ENCODE measurements around the gene PGBD1. TPM values are rescaled to one million over a fixed set of nuclear protein-coding genes. Genes with fewer than 3 reads are reported as not detected.

PGBD1 gene
- total and polyA plus RNA-seq, 2 of the 13 experiments (the other 11 are each of a cell fraction or from before 2014, with no cell fraction given): 3.6 to 6.9 TPM

DNA sequence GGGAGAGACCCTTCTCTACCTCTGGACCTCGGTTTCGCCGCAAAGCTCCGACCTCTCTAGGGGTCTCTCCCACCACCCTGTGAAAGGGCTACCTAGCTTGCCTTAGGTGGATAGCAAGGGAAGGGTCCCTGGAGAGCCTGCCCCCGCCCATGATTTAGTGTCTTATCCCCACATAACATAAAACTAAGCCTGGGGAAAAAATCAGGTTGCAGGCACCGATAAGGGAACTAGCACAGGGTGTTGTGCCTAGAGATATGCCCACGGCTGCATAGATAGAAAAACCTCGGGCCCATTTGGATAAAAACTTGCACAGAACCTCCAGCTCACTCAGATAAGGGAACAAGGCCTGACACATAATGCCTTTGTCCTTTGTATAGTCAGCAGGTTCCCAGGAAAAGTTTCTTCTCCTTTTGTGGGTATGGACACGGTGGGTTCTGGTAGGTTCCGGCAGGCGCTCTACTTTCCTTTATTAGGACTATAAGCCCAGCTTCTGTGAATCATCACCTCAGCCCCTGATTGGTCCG, 53.7 kb downstream of the PGBD1 start (continued):
- TF ChIP-seq ATF7-NPFF (CRISPR knock-in tag; IDR thresholded peaks at IDR 0.05; ENCODE audit: low read depth) (no peak), ZNF777 (CRISPR knock-in tag; IDR thresholded peaks at IDR 0.05) (no peak), ZMAT3 (CRISPR knock-in tag; conservative IDR thresholded peaks at IDR 0.05) (no peak), HNRNPL (IDR thresholded peaks at IDR 0.05; ENCODE audit: low read depth, low read length) (no peak), ZNF230 (CRISPR knock-in tag; IDR thresholded peaks at IDR 0.05) (no peak)
- TF ChIP-seq, protein P1, sequence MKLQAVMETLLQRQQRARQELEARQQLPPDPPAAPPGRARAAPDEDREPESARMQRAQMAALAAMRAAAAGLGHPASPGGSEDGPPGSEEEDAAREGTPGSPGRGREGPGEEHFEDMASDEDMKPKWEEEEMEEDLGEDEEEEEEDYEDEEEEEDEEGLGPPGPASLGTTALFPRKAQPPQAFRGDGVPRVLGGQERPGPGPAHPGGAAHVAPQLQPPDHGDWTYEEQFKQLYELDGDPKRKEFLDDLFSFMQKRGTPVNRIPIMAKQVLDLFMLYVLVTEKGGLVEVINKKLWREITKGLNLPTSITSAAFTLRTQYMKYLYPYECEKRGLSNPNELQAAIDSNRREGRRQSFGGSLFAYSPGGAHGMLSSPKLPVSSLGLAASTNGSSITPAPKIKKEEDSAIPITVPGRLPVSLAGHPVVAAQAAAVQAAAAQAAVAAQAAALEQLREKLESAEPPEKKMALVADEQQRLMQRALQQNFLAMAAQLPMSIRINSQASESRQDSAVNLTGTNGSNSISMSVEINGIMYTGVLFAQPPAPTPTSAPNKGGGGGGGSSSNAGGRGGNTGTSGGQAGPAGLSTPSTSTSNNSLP (IDR thresholded peaks at IDR 0.05; ENCODE audit: low read depth, low read length): peak; percentile 27; the same call in 1 of the 2 replicates

DNA sequence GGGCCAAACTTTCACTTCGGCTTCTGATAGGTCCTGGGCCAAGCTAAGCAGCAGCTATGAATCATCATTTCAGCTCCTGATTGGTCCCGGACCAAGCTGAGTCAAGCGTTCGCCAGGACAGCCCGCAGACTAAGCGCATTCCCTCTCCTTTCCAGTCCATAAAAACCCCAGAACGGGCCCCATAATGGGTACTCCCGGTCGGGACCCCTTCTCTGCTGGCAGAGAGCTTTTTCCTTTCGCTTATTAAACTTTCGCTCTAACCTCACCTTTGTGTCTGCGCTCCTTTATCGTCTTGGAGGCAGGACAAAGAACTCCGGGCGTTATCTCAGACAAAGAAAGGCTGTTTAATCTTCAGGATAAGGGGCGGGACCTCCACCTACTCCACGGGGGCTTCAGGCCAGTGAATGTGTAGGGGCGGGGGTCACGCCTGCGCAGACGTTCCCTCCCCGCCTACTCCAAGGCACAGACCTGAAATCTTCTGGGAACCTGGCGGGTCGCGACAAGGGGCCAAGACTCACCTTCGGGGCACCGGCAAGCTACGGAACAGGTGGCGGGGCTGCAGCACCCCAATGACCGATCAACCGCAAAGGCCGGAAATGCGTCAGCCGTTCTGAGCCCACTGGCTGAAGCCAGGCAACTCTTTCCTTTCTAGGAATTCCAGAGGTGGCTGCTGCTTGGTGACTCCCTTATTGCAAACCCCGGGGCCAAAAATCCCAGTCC, 54.4 kb downstream of the PGBD1 start, which contains the start of gene ZSCAN31:
Gene ZSCAN31 (minus strand): TSS at position 585 of the 720 bp plus-strand sequence. CDS start 6,465 bp downstream, outside the sequence.
- H3K4me2 ChIP-seq (ENCODE audit: low read depth, low read length): peak within 1 kb of the TSS; percentile 87
- peaks cover 8% of the 10 kb centered on the region for H3K9me3 ChIP-seq (ENCODE audit: low read length)
- H2AFZ ChIP-seq (ENCODE audit: low read length): peak within 1 kb of the TSS; percentile 68
- in situ Hi-C loops (cut with HindIII; ENCODE audit: extremely low pct_ligation_motif_present, low pct_unique_long_range_greater_than_20kb): no loop called here
- H3K27ac ChIP-seq (ENCODE audit: extremely low read length, insufficient read depth, low read length): peak within 1 kb of the TSS; percentile 96
- WGBS (ENCODE audit: low lambda C conversion rate): 1% methylated on average over 33 of the region's 35 CpGs
- ChIA-PET CTCF (ENCODE audit: low intra/inter-chr PET ratio, low total read pairs) (no interaction called here), POLR2A (interaction anchor here (0.6 to 4.9 kb wide), 36 partner anchors 9 to 863 kb away, joined by 3 to 108 read pairs (median 6); partner anchors contain the start of genes PGBD1, ZKSCAN3, ZKSCAN4 and ZKSCAN8)
- peaks cover 25% of the 10 kb centered on the region for H3K4me1 ChIP-seq (ENCODE audit: insufficient read depth, low read length)
- TSS peak; percentile 91 for BruUV-seq (replicated peaks)
- ATAC-seq (peak; percentile 98), DNase-seq (ENCODE audit: low spot score) (peak; percentile 99), FAIRE-seq (peak; percentile 95)
- intact Hi-C loops (cut with micrococcal nuclease; ENCODE audit: unreplicated experiment): loop anchor here (1.0 kb wide), 2 partner anchors 10 to 11 kb away; no protein-coding TSS in a partner anchor
- H3K4me3 ChIP-seq (replicated peaks in 1 of 3; ENCODE audit: insufficient read depth in 1 of 3, low read depth in 2 of 3, low read length in 3 of 3): peak within 1 kb of the TSS; percentile 78 to 94 (median 80)
- no peaks in the 10 kb centered on the region for H3K36me3 ChIP-seq (replicated peaks in 1 of 2; ENCODE audit: control insufficient read depth in 1 of 2, insufficient read depth in 2 of 2, low read length in 2 of 2)
- no peaks in the 10 kb centered on the region for H4K20me1 ChIP-seq (ENCODE audit: insufficient read depth, low read length)
- no peaks in the 10 kb centered on the region; a peak in 1 of 5 replicates for H3K27me3 ChIP-seq (ENCODE audit: control insufficient read depth in 1 of 2, insufficient read depth in 2 of 2, low read length in 2 of 2)
- H3K79me2 ChIP-seq (ENCODE audit: insufficient read depth, low read length): peaks cover 9% of the 10 kb centered on the region
- H3K9ac ChIP-seq (ENCODE audit: insufficient read depth, low read depth, low read length): peak within 1 kb of the TSS; percentile 88
- 0 out of 2 replicates have a peak, but pooled peaks have one; percentile 86 for TF ChIP-seq ZBTB3 (CRISPR knock-in tag; IDR thresholded peaks at IDR 0.05; ENCODE audit: borderline replicate concordance, low read depth)
- TF ChIP-seq PITX1 (CRISPR knock-in tag; IDR thresholded peaks at IDR 0.05): peak; percentile 58; the same call in 1 of the 2 replicates
- peak; percentile 58 for TF ChIP-seq GABPA (IDR thresholded peaks at IDR 0.05; ENCODE audit: low read depth, low read length)
- TF ChIP-seq GABPA (CRISPR knock-in tag; IDR thresholded peaks at IDR 0.05; ENCODE audit: low read depth): peak; percentile 83
- TF ChIP-seq, protein P2, sequence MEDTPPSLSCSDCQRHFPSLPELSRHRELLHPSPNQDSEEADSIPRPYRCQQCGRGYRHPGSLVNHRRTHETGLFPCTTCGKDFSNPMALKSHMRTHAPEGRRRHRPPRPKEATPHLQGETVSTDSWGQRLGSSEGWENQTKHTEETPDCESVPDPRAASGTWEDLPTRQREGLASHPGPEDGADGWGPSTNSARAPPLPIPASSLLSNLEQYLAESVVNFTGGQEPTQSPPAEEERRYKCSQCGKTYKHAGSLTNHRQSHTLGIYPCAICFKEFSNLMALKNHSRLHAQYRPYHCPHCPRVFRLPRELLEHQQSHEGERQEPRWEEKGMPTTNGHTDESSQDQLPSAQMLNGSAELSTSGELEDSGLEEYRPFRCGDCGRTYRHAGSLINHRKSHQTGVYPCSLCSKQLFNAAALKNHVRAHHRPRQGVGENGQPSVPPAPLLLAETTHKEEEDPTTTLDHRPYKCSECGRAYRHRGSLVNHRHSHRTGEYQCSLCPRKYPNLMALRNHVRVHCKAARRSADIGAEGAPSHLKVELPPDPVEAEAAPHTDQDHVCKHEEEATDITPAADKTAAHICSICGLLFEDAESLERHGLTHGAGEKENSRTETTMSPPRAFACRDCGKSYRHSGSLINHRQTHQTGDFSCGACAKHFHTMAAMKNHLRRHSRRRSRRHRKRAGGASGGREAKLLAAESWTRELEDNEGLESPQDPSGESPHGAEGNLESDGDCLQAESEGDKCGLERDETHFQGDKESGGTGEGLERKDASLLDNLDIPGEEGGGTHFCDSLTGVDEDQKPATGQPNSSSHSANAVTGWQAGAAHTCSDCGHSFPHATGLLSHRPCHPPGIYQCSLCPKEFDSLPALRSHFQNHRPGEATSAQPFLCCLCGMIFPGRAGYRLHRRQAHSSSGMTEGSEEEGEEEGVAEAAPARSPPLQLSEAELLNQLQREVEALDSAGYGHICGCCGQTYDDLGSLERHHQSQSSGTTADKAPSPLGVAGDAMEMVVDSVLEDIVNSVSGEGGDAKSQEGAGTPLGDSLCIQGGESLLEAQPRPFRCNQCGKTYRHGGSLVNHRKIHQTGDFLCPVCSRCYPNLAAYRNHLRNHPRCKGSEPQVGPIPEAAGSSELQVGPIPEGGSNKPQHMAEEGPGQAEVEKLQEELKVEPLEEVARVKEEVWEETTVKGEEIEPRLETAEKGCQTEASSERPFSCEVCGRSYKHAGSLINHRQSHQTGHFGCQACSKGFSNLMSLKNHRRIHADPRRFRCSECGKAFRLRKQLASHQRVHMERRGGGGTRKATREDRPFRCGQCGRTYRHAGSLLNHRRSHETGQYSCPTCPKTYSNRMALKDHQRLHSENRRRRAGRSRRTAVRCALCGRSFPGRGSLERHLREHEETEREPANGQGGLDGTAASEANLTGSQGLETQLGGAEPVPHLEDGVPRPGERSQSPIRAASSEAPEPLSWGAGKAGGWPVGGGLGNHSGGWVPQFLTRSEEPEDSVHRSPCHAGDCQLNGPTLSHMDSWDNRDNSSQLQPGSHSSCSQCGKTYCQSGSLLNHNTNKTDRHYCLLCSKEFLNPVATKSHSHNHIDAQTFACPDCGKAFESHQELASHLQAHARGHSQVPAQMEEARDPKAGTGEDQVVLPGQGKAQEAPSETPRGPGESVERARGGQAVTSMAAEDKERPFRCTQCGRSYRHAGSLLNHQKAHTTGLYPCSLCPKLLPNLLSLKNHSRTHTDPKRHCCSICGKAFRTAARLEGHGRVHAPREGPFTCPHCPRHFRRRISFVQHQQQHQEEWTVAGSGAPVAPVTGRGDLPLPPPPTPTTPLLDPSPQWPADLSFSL (CRISPR knock-in tag; IDR thresholded peaks at IDR 0.05): no peak

All from HepG2 (cell line).